ENCODE data around the gene DTX2.

DTX2 gene

DNA sequence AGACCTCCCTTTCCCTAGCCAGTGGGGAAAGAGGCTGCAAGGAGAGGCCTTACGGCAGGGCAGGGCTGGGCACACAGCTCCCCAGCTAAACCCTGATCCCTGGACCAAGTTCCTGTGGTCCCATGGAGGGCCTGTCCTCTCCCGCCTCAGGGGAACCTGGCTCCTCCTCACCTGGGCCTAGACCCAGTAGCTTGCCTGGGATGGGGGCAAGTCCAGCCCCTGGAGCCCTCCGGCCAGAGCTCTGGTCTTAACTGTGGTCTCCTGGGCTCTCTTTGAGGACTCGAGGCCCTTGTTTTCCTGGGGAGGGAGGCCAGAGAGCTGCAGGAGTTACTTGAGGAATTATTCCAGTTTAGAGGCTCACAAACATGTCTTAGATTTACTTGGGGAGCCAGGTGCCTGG is 35.3 kb upstream of the DTX2 start:
- H3K27ac ChIP-seq (ENCODE audit: low read length) = no peak overlapping the region
- H3K36me3 ChIP-seq (replicated peaks; ENCODE audit: insufficient read depth, low read length) = no peaks in the 10 kb centered on the region
- no peak overlapping the region for H2AFZ ChIP-seq (ENCODE audit: low read length)
- peaks cover 20% of the 10 kb centered on the region for H3K4me1 ChIP-seq (ENCODE audit: low read length)
- no peaks in the 10 kb centered on the region for H4K20me1 ChIP-seq (ENCODE audit: insufficient read depth, low read length)
- no peak for TF ChIP-seq EZH2 (optimal IDR thresholded peaks at IDR 0.05; ENCODE audit: low read depth, low read length)
- no peak for TF ChIP-seq EZH2phosphoT487 (IDR thresholded peaks at IDR 0.05; ENCODE audit: low read length)
- TF ChIP-seq, protein P1, sequence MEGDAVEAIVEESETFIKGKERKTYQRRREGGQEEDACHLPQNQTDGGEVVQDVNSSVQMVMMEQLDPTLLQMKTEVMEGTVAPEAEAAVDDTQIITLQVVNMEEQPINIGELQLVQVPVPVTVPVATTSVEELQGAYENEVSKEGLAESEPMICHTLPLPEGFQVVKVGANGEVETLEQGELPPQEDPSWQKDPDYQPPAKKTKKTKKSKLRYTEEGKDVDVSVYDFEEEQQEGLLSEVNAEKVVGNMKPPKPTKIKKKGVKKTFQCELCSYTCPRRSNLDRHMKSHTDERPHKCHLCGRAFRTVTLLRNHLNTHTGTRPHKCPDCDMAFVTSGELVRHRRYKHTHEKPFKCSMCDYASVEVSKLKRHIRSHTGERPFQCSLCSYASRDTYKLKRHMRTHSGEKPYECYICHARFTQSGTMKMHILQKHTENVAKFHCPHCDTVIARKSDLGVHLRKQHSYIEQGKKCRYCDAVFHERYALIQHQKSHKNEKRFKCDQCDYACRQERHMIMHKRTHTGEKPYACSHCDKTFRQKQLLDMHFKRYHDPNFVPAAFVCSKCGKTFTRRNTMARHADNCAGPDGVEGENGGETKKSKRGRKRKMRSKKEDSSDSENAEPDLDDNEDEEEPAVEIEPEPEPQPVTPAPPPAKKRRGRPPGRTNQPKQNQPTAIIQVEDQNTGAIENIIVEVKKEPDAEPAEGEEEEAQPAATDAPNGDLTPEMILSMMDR (IDR thresholded peaks at IDR 0.05; ENCODE audit: low read length) = no peak
- H3K4me2 ChIP-seq (ENCODE audit: low read depth, low read length) = no peak overlapping the region
- no peak overlapping the region for H3K4me3 ChIP-seq (ENCODE audit: low read length)
- peaks cover 12% of the 10 kb centered on the region for H3F3A ChIP-seq (ENCODE audit: insufficient read depth, low read length)
- H3K27me3 ChIP-seq (replicated peaks; ENCODE audit: insufficient read depth, low read length) = no peaks in the 10 kb centered on the region
- DNase-seq = no peak
- no peaks in the 10 kb centered on the region for H3K79me2 ChIP-seq (ENCODE audit: low read length)
- H3K9me2 ChIP-seq (replicated peaks; ENCODE audit: insufficient read depth, low read length) = no peaks in the 10 kb centered on the region
- H3K9ac ChIP-seq (ENCODE audit: low read length) = no peak overlapping the region
- H3K9me3 ChIP-seq (replicated peaks; ENCODE audit: insufficient read depth, low read length) = no peaks in the 10 kb centered on the region

DNA sequence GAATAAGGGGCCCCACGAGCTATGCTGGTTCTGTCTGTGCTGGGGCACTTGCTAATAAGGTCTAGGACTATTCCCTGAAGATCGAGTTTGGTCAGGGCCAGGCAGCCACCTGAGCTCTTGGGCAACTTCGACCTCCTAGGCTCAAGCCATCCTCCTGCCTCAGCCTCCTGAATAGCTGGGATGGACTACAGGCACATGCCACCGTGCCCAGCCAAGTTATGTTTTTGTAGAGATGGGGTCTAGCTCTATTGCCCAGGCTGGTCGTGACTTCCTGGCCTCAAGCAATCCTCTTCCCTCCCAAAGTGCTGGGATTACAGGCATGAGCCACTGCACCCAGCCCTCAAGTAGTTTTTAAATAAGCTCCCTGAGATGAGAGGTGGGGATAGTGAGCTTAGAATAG is 33.9 kb upstream of the DTX2 start:
- Histone ChIP-seq H3K4me3 (ENCODE audit: low read length) (no peak overlapping the region), H3K9me3 (replicated peaks; ENCODE audit: insufficient read depth, low read length) (no peaks in the 10 kb centered on the region), H2AFZ (ENCODE audit: low read length) (no peak overlapping the region), H3K4me1 (ENCODE audit: low read length) (peaks cover 20% of the 10 kb centered on the region), H3K79me2 (ENCODE audit: low read length) (no peaks in the 10 kb centered on the region), H3K36me3 (replicated peaks; ENCODE audit: insufficient read depth, low read length) (no peaks in the 10 kb centered on the region), H3K9ac (ENCODE audit: low read length) (no peak overlapping the region), H3K4me2 (ENCODE audit: low read depth, low read length) (no peak overlapping the region), H3K27ac (ENCODE audit: low read length) (no peak overlapping the region), H3K27me3 (replicated peaks; ENCODE audit: insufficient read depth, low read length) (no peaks in the 10 kb centered on the region), H4K20me1 (ENCODE audit: insufficient read depth, low read length) (no peaks in the 10 kb centered on the region), H3F3A (ENCODE audit: insufficient read depth, low read length) (peaks cover 12% of the 10 kb centered on the region), H3K9me2 (replicated peaks; ENCODE audit: insufficient read depth, low read length) (no peaks in the 10 kb centered on the region)
- no peak for DNase-seq
- TF ChIP-seq EZH2phosphoT487 (IDR thresholded peaks at IDR 0.05; ENCODE audit: low read length) = no peak
- TF ChIP-seq, protein P1 (IDR thresholded peaks at IDR 0.05; ENCODE audit: low read length) = no peak
- TF ChIP-seq EZH2 (optimal IDR thresholded peaks at IDR 0.05; ENCODE audit: low read depth, low read length) = no peak

DNA sequence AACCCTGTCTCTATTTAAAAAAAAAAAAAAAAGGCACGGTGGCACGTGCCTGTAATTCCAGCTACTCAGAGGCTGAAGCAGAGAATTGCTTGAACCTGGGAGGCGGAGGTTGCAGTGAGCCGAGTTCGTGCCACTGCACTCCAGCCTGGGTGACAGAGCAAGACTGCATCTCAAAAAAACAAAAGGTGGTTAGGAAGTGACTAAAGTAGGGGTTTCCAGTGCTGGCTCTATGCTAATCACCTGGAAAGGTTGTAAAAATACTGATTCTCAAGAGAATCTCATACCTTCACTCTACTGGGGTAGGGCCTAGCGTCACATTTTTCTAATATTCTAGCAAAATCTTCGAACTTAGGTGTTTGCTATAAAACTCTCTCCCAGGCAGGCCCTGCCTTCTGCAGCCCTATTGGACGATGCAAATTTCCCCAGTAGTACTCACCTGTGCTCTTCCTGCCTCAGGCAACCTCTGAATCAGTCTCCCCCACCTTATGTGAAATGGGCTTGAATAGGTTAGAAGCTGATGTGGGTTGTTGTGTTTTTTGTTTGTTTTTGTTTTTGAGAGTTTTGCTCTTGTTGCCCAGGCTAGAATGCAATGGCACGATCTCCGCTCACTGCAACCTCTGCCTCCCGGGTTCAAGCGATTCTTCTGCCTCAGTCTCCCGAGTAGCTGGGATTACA is 33.2 kb upstream of the DTX2 start:
- Histone ChIP-seq H3K4me1 (ENCODE audit: low read length) (peaks cover 18% of the 10 kb centered on the region), H3K9ac (ENCODE audit: low read length) (no peak overlapping the region), H3K36me3 (replicated peaks; ENCODE audit: insufficient read depth, low read length) (no peaks in the 10 kb centered on the region), H3K9me2 (replicated peaks; ENCODE audit: insufficient read depth, low read length) (no peaks in the 10 kb centered on the region), H3K27ac (ENCODE audit: low read length) (no peak overlapping the region), H3K79me2 (ENCODE audit: low read length) (no peaks in the 10 kb centered on the region), H3K4me2 (ENCODE audit: low read depth, low read length) (no peak overlapping the region), H3K9me3 (replicated peaks; ENCODE audit: insufficient read depth, low read length) (no peaks in the 10 kb centered on the region), H3K4me3 (ENCODE audit: low read length) (no peak overlapping the region), H3F3A (ENCODE audit: insufficient read depth, low read length) (peaks cover 12% of the 10 kb centered on the region), H2AFZ (ENCODE audit: low read length) (no peak overlapping the region), H3K27me3 (replicated peaks; ENCODE audit: insufficient read depth, low read length) (no peaks in the 10 kb centered on the region), H4K20me1 (ENCODE audit: insufficient read depth, low read length) (no peaks in the 10 kb centered on the region)
- DNase-seq = no peak
- TF ChIP-seq EZH2 (optimal IDR thresholded peaks at IDR 0.05; ENCODE audit: low read depth, low read length) = no peak
- TF ChIP-seq, protein P1 (IDR thresholded peaks at IDR 0.05; ENCODE audit: low read length) = no peak
- TF ChIP-seq EZH2phosphoT487 (IDR thresholded peaks at IDR 0.05; ENCODE audit: low read length) = no peak

Data from MM.1S (cell line).